NCI-H82 treated with DMSO at 0.1 percent for 48 hours (cell line): Measurements from ENCODE around the gene RBMS3.

Experiments used
- DNase-seq: peaks from one replicate; lab custom pipeline; 2025; ENCODE audit not compliant: unreplicated experiment; lab: John Stamatoyannopoulos, UW

The RBMS3 gene

GRCh38 chr3:29919571-29919970, 638.7 kb downstream of the RBMS3 start:
- no peak for DNase-seq

GRCh38 chr3:29922992-29923746, 642.3 kb downstream of the RBMS3 start:
- DNase-seq = peak; percentile 79

DNA sequence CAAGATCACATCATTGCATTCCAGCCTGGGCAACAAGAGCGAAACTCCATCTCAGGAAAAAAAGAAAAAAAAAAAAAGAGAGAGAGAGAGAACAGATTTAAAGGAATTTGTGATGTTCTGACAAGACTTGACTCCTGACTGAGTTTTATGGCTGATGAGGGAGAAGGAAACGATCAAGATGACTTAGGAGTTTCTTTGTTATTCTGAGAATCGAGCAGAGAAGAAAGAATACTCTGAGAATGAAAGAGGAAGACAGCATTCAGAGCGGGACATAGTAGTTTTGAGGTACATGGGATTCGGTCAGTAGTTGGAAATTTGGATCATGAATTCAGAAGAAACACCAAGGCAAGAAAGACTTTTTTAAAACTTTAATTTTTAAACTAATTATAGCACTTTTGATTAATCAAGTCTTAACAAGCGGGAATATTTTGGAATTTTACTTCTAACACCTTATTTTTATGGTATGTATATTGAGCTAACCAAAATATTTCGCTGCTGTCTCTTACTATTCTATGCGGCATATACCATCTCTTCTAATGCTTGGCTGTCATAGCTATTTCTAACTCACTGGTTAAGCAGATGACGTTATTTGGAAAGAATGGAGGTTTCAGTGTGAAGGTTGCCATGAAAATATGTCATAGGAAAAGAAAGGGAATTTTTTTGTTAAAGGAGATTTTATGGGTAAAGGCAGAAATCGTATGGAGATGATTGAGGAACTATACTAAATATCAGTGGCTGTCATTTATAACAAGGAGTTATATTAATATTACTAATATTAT, 644.1 kb downstream of the RBMS3 start:
- no peak for DNase-seq

GRCh38 chr3:29926378-29926777, 645.5 kb downstream of the RBMS3 start:
- no peak for DNase-seq

GRCh38 chr3:29932696-29933325, 651.9 kb downstream of the RBMS3 start:
- DNase-seq = no peak

GRCh38 chr3:29933802-29934490, 653.1 kb downstream of the RBMS3 start:
- no peak for DNase-seq

GRCh38 chr3:29934751-29935150, 653.9 kb downstream of the RBMS3 start:
- no peak for DNase-seq

- no peak for DNase-seq
Measured at GRCh38 chr3:29936054-29936453, 655.2 kb downstream of the RBMS3 start.

DNA sequence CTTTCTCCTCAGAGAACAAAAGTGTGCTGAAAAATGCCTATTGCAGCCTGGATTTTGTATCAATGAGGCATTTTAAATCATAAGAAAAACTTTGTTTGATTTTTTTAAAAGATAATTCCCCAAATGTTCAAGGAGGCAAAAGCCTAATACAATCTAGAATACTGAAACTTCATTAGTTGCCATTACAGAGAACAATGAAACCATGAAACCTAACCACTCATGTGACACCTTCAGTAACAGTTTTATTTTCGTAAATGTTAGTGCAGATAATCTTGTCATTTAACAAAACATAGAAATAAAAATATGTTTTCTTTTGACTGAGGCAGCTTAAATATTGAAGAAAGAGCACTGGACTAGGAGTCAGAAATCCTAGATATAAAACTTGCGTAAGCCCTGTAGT, 655.9 kb downstream of the RBMS3 start:
- no peak for DNase-seq

- DNase-seq = no peak
Measured at GRCh38 chr3:29937185-29937584, 656.3 kb downstream of the RBMS3 start.

GRCh38 chr3:29940759-29941323, 660.0 kb downstream of the RBMS3 start:
- no peak for DNase-seq

- DNase-seq = no peak
Measured at GRCh38 chr3:29942297-29942696, 661.4 kb downstream of the RBMS3 start.

- DNase-seq = no peak
Measured at GRCh38 chr3:29949131-29949530, 668.3 kb downstream of the RBMS3 start.

DNA sequence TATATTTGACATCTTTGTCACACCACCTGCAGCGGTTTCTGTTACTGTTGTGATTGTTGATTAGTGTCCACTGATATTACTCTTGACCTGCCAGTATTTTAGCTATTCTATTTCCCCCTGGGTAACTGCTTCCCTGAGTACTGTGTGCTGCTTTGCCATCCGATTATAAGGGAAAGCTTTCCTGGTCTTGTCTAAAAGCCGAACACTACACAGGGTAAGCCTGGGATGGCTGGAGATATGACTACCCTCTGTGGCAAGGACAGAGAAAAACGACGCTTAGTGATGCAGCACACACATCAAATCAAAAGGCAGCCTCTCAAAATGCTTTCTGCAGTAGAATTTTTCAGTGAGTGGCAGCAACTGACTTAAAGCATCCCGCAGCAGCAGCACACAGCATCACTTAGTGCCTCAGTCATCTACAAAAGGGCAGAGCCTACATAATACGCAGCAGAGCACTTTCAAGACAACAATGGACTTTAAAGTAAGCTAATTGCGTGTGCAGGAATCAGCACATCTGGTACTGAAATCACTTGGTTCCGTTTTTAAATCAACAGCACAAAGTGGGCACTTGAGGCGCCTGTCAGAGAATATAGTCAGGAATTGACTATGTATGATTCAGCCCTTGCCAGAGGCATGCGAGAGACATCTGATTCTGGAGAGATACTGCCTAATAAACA, 669.2 kb downstream of the RBMS3 start:
- no peak for DNase-seq

DNA sequence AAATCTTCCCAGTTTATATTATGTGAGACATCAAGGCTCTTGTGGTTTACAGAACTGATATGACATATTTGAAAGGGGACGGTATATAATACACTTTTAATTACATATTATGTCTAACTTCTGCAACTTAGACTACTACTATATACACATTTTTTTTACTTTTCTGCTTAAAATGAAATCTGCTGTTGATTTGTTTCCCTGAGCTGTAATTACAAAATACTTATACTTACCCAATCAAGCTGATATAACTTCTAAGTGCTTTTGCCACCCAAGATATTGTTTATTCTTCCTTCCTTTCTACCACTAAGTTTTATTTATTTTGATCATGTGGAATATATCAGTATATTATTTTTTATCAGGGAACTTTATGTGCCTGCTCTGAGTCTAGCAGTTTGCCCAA, 671.6 kb downstream of the RBMS3 start:
- no peak for DNase-seq

- DNase-seq = no peak
Measured at GRCh38 chr3:29955413-29955812, 674.5 kb downstream of the RBMS3 start.

DNA sequence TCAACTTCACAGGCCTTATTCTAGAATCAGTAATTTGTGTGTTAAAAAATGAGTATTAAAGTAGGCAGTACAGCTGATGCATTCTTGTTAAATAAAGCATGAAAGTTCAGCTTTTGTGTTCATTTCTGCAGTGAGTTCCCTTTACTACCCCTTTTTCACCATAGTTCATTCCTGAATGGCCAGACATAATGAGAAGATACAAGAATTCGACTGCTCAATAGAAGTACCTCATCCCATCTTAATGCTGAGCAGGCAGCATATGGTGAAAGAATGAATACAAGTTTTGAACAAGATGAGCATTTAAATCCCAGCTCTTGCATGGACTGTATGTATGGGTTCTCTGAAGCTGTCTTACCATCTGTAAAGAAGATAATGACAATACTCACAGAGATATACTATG, 677.9 kb downstream of the RBMS3 start:
- DNase-seq = no peak

DNA sequence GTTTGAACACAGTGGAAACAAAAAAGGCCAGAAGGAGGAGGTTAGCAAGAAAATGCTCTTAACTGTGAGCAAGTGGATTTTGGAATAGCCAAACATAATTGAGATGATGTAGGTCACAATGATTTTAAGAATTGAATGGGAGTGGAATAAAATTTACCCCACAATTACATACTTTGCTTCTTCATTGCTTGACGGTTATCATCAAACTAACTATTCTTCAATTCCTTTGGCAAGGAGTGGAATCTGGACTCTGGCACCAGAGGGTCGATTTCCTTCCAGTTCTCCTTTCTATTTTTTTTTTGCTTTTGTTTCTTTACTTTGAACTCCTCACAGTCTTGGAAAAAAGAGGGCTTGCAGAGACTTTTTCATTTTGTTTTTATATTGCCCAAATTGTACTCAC, 691.0 kb downstream of the RBMS3 start:
- DNase-seq = no peak

- DNase-seq = no peak
Measured at GRCh38 chr3:29972320-29972993, 691.6 kb downstream of the RBMS3 start.

DNA sequence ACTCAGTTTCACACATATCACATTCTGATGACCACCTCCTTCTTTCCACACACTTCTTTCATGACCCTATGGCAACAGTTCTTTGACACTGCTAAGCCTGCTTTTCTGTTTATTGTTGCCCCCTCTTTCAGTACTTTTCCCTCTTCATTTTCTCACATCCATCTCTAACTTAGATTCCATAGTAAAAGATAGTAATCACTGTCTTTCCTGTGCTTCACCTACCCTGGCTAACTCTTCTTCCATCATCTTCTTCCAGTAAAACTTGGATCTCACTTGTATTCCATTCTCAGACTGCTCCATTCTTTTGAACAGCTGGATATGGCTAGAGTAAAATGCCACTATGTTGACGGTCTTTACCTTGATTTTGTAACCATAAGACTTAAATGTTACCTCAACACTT, 692.9 kb downstream of the RBMS3 start:
- no peak for DNase-seq
